Measurements from ENCODE around the gene TICAM2.

- no peak for TF ChIP-seq SIN3A (IDR thresholded peaks at IDR 0.05; ENCODE audit: borderline replicate concordance, insufficient read depth, low read length)
- no peak for TF ChIP-seq POLR2AphosphoS5 (IDR thresholded peaks at IDR 0.05; ENCODE audit: low read depth, low read length)
- no peak for TF ChIP-seq REST (IDR thresholded peaks at IDR 0.05; ENCODE audit: insufficient read depth in 1 of 2, low read depth in 2 of 2, low read length in 2 of 2)
- TF ChIP-seq TAF1 (IDR thresholded peaks at IDR 0.05; ENCODE audit: borderline replicate concordance, insufficient read depth, low read length) = no peak
- no peak for TF ChIP-seq FOXP2 (optimal IDR thresholded peaks at IDR 0.05; ENCODE audit: borderline replicate concordance, extremely low read depth, extremely low read length, insufficient read depth)
Observed at GRCh38 chr5:115531787-115532367, 70.4 kb downstream of the TICAM2 start.
